DOHH2 (cell line): ENCODE measurements around the gene HOXC5.

Experiments used
- EZH2phosphoT487 ChIP-seq: fragments of 200-600 bp; sonication (generic); IDR thresholded peaks from 2 replicates; pipeline ENCODE4 v1.6.1; 2017; ENCODE audit warnings: borderline replicate concordance, mild to moderate bottlenecking, antibody characterized with exemption, low read length, moderate library complexity, mixed read lengths
- TF ChIP-seq, protein P1 (sequence below): fragments of 200-600 bp; sonication (generic); IDR thresholded peaks from one replicate; pipeline ENCODE4 v1.5.1; 2014; ENCODE audit warnings: antibody characterized with exemption, mild to moderate bottlenecking, low read depth, low read length; ENCODE audit not compliant: poor library complexity, severe bottlenecking

DNA sequence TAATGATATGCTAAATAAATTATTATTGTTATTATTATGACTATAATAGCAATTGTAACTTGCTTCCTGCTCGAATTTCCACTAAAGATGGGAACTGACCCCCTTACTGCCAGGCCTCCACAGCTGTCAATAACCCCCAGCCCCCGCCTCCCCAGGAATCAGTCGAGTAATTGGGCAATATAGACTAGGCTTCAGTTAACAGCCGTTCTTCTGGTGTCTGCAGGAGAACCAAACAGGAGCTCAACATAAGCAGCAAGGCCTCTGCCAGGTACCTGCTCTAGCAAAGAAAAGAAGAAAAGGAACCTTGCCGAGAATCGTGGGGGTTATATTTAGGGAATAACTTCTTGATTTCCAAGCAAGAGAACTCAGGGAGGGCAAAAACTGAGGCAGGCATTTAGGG lies 42.6 kb downstream of the HOXC5 start:
- TF ChIP-seq, protein P1, sequence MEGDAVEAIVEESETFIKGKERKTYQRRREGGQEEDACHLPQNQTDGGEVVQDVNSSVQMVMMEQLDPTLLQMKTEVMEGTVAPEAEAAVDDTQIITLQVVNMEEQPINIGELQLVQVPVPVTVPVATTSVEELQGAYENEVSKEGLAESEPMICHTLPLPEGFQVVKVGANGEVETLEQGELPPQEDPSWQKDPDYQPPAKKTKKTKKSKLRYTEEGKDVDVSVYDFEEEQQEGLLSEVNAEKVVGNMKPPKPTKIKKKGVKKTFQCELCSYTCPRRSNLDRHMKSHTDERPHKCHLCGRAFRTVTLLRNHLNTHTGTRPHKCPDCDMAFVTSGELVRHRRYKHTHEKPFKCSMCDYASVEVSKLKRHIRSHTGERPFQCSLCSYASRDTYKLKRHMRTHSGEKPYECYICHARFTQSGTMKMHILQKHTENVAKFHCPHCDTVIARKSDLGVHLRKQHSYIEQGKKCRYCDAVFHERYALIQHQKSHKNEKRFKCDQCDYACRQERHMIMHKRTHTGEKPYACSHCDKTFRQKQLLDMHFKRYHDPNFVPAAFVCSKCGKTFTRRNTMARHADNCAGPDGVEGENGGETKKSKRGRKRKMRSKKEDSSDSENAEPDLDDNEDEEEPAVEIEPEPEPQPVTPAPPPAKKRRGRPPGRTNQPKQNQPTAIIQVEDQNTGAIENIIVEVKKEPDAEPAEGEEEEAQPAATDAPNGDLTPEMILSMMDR: no peak
- TF ChIP-seq EZH2phosphoT487: no peak
